GM19468 (cell line): ENCODE measurements around the gene MYO10.
"Not testable (repeated sequence)": the region's sequence is repeated elsewhere in the genome, so short reads cannot be mapped to it uniquely, and the experiment has no call there.

Source experiments
- ATAC-seq: cut with Tn5 transposase; IDR thresholded peaks from one replicate; pipeline ENCODE4 v1.9.1; 2021; ENCODE audit warnings: mild to moderate bottlenecking, moderate library complexity, moderate number of reproducible peaks; ENCODE audit not compliant: unreplicated experiment; ENCODE audit errors: extremely low read depth

Gene MYO10

DNA sequence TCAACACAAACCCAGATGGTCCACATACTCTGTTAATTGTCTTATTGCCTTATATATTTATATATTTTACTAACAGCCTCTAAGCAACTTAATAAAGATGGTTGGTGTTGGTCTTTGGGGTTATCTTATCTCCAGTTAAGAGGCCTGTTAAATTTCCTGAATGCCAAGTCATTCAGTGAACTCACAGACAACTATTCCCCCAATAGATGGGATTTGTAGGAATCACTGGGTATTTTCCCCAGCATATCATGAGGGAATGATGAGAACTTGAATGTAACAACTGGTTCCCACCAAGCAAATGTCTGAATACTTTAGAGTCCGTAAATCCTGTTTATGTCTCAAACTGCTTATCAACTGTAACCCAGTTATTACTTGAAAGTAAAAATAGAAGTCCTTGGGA lies 276.6 kb downstream of the MYO10 start:
- no peak for ATAC-seq

DNA sequence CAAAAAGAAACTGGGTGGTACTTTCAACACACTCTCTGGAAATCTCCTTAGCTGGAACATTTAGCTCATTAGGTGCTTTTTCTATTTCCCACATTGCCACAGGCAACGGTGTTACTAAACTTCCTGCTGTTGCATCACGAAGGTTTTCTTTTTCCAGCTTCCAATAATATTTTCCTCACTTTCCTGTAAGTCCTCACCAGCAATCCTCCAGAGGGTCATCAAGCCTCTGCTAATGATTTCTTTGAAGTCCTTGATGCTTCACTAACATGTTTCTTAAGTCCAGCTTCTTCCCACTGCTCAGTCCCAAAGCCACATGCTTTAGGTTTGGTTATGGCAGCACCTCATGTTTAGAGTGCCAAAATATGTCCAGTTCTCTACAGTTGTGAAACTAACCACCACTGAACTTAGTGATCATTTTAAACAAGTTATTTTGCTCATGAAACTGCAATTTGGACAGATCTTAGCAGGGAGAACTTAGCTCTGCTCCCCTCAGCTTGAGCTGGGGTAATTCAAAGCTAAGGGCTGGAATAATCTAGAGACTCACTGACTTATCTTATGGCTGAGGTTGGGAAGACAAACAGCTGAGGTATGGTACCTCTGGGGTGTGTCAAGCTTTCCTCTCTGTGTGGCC lies 279.4 kb downstream of the MYO10 start:
- ATAC-seq = no peak

DNA sequence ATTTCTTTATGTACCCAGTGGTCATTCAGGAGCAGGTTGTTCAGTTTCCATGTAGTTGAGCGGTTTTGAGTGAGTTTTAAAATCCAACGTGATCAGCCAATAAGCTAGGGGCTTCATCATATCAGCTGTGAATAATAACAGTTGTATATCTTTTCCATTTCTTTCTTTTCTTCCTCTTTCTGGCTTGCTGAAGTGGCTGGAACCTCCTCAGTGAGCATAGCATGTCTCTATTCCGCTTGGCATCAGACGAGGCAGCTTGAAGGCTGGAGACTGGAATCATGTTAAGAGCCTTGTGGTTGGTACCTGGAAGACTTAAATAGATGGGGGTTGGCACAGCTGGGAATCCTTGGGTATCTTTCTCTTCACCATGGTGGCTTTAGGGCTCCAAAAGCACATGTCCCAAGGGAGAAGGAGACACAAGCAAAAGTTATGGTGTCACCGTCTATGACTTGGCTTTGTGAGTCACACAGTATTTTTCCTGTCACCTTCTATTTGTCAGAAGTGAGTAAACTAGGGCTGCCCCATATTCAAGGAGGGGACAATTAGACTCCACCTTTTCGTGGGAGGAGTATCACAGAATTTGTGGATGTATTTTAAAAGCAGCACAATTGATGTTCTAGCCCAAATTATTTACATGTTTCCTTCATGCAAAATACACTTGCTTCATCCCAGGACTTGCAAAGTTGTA lies 281.3 kb downstream of the MYO10 start:
- ATAC-seq = no peak

DNA sequence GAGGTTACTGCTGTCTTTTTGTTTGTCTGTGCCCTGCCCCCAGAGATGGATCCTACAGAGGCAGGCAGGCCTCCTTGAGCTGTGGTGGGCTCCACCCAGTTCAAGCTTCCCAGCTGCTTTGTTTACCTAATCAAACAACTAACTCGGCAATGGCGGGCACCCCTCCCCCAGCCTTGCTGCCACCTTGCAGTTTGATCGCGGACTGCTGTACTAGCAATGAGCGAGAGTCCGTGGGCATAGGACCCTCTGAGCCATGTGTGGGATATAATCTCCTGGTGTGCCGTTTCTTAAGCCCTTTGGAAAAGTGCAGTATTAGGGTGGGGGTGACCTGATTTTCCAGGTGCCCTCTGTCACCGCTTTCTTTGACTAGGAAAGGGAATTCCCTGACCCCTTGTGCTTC lies 287.3 kb downstream of the MYO10 start:
- not testable (repeated sequence) for ATAC-seq

DNA sequence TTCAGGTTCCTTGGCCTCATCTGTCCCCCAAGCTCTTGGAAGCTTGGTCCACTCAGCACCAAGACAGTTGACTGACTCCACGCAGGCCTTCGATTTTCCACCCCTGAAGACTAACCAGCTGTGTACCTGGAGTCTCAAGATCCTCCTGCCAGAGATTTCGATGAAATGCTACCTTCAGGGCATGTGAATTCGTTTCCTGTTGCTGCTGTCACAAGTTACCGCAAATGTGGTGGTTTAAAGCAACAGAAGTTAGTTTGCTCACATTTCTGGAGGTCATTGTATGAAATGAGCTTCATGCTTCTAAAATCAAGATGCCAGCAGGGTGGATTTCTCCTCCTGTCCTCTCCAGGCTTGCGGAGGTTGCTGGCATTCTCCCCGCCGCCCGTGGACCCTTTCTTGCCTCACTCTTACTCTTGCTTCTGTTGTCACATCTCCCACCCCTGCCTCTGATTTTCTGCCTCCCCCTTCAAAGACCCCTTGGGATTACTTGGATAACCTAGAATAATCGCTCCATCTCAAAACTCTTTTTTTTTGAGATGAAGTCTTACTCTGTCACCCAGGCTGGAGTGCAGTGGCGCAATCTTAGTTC lies 291.7 kb downstream of the MYO10 start:
- no peak for ATAC-seq

DNA sequence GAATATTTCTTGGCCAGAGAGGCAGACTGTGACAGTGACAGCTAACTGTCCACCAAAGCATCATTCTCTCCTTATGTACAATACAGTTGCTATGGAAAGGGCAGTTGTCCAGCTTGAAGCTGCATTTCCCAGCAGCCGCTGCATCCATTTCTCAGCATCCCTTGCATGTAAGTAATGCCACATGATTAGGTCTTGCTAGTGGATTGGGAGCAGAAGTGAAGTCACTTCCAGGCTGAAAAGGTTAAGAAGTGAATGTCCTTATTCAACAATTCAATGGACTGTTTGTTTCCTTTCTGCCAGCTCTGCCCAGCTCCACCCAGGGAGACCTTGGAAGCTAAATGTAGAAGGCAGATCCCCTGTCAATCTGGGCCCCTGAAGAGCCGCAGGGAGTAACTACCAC lies 293.2 kb downstream of the MYO10 start:
- ATAC-seq = no peak

DNA sequence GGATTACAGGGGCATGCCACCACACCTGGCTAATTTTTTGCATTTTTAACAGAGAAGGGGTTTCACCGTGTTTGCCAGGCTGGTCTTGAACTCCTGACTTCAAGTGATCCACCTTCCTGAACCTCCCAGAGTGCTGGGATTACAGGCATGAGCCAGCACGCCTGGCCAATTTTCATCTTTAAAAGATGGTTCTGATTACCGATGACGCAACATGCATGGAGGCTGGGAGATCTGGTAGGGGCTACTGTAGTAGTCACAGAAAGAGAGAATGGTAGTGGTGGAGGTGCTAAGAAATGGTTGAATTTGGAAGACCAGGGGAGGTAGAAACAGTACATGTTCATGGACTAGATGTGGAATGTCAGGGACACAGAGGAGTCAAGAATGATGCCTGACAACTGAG lies 296.9 kb downstream of the MYO10 start:
- no peak for ATAC-seq

DNA sequence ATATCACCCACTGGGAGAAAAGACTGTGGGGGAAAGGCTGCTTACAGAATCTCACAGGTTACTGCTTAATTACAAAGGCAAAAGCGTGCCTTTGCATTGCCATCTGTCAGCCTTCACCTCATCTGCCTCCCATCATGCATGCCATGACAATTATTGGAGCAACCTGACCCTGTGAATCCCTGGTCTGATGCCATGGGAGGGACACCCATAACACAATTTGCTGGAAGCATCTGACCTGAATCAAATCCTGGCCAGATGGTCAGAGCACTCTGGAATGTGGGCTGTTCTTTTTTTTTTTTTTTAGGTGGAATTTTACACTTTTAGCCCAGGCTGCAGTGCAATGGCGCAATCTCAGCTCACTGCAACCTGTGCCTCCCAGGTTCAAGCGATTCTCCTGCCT lies 307.7 kb downstream of the MYO10 start:
- no peak for ATAC-seq

DNA sequence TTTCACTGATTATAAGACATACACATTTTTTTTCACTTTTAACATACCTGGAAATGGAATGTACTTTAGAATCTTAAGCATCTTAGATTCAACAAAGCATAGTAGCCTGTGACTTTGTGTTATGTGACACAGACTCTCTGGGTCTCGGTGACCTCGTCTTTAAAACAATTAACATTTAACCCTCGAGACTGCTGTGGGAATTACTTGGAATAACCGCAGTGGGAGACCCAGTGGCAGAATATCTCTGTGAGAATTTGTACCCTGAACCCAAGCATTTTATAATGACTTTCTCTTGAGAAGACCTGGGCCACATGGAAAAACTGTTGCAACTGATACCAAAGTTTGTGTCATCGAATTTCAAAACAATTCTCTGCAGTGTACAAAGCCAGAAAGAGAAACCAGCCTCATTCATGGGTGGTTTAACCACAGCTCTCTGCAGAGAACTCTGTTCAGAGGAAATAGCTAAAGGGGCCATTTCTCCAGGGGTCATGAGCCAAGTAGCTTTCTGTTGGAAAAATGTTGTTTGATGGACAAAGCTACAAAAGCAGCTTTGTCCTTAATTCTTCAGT lies 309.3 kb downstream of the MYO10 start:
- peak; percentile 78 for ATAC-seq

DNA sequence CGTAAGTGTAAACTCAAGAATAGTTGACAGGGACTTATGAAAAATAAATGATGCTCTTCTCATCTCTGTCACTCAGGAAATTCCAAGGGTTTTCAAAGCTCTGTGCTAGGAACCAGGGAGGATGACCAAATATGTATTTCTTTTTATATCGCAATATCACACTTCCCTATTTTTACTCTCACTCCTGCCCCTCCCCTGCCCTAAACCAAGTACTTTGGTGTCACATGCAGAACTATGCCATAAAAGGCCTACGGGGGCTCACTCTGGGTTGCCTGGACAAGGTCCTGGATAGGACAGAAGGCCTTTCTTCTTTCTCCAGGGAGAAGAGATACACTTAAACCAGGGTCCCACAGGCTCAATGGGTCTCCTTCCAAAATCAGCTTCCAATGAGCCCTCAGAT lies 311.0 kb downstream of the MYO10 start:
- ATAC-seq = no peak

DNA sequence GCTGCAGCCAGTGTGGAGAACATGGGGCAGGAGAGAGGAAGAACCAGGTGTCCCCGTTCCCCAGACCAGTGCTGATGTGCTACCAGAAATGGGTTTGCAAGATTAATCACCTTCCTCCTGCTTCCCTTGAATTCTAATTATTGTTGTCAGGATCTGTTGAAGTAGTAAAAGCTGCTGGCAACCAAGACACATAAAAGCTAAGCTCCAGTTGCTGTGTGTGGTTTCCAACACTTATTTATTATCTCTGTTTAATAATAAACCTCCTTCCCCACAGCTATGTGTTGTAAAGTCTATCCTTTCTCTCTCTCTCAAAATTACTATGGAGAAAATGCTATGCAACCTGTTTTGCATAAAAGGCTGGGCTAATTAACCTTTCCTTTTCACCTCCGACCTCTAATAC lies 317.0 kb downstream of the MYO10 start:
- ATAC-seq = no peak

DNA sequence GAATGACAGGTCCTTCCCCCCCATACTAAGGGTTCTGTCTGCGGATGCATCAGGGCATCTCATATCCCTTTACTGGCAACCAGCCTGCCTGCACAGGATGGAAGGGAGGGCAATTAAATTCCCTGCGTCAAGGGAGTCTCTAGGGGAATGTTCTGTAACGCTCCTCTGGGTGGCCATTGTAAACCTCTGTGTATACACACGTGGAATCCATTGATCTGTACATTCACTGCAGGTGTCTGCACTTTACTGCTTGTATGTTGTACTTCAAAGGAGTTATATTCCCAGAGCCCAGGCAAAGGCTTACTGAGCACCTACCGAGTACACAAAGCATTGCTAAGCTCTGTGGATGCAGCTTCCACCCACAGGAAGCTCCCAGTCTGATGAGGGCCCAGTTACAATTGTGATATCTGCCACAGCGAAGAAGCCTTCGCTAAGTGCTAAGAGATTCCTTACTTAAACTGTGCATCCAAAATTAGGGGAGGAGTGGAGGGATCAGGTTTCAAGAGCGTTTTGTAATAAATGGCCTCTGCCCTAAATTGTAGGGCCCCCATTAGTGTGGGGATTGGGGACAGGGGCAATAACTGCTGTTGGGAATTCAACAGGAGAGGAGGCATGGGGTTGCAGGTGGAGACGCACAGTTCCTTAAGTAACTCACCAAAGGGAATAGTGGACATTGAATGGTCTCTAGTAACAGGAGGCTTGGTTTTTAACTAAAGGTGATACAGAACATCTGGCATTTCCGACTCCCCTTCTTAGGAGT lies 317.8 kb downstream of the MYO10 start:
- ATAC-seq = no peak

DNA sequence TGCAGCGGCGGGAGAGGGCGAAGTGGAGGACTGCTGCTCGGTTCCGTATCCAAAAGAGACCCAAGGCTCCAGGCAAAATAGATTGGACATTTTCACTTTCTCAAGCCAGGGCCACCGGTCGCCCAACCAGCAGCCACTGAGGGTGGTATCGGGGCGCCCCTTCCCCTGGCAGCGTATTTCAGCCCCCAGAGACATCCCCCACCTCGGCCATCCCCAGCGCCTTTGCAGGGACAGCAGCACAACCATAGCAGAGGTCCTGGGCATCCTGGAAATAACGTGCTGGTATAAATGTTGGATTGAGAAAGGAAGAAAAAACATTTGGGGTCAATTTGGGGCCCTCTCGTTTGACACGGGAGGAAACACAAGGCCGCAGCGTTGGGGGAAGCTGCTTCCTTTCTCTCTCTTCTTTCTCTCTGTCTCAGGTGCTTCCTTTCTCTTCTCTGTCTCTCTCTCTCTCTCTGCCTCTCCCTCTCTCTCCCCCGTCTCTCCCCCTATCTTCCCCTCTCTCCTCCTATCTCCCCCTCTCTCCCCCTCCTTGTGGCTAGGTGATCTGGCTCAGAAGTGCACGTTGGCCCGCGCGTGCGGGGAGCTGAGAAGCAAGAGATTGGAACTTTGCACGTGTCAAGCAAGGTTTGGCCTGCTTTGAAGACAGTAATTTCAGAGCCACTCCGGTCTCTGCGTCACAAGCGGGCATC lies 318.7 kb downstream of the MYO10 start:
- no peak for ATAC-seq

DNA sequence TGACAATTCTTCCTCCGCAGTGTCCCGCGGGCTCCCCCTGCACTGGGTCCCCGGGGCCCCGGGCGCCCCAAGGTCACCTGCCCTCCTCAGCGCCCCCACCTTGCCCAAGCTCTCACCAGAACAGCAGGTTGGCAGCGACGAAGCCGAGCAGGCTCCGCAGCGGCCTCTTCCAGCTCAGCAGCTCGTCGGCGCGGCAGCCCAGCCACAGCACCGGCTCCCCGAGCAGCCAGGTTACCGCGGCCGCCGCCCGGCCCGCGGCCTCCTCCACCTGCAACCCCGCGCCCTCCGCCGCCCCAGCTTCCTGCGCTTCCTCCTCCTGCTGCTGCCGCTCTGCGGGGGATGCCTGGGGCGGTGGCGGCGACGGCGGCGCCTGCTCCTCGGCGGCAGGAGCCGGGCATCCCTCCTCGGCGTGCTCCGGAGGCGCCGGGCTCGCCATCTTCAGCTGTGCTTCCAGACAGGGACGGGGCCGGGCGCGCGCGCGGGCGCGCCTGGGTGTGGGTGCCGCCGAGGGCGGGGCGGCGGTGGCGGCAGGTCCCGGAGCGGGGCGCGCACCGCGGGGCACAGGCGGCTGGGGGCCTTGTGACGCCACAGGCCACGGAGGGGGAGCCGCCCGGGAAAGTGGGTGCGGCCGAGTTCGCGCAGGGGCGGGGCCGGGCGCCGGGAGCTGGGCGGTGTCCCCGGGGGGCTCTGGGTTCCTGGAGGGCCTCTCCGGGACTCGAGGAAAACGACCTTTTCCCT lies 319.4 kb downstream of the MYO10 start, which contains the start of gene RETREG1:
Gene RETREG1 (minus strand): TSS at position 462 of the 738 bp plus-strand sequence. CDS start 26 bp downstream, at position 436.
- ATAC-seq = peak; percentile 35

DNA sequence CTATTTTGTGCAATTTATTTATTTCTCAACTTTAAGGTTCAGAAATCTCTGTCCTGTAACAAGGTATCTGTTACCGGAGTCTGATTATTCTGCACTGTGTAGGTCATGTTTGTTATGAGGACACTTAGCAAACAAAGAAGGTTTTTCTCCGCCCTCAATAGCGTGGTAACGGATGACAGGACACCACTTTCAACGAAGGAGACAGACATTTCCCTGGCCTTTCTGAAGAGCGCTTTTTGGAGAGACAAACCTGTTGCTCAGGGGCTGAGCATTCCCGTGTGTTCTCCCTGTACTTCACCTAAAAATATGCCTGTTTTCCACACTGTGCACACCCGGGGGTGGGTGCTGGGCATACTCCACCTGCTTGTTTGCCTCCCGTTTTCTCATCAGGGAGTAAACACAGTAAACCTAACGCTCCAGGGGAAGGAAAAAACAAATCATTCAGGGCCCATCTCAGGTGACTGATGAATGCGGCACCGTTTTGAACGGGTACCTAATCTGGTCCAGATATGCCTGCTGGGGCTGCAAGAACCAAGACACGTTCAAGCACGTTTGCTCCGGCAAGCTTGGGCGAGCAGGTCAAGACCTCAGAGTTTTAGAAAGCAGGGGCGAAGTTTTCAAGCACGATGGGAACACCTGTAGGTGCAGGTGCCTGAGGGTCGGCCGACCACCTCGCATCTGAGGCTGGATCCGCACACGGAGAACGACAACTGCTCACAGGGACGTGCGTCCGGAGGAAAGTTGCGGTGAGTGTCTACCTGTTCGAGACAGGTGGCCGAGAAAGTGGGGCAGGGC lies 320.1 kb downstream of the MYO10 start:
- no peak for ATAC-seq

DNA sequence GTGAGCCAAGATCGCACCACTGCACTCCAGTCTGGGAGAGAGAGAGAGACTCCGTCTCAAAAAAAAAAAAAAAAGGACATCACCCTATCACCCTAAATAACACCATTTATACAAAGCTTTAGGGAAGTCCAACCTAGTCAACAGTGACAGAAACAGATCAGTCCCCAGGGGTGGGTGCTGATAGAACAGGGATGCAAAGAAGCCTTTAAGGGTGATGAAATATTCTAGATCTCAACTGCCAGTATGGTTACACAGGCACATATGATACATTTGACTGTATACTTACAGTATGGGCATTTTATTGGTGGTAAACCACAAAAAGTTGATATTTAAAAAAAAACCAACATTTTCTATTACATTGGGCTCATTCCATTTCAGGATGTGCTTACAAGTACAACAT lies 324.1 kb downstream of the MYO10 start:
- no peak for ATAC-seq
